Neural progenitor cell (in vitro differentiated cells): Measurements from ENCODE around the gene PP2D1. TPM values are rescaled to one million over a fixed set of nuclear protein-coding genes. Genes with fewer than 3 reads are reported as not detected.

ENCODE experiments used
- DNase-seq: peaks from one replicate; pipeline ENCODE4 v3.0.0-alpha.2; 2016; ENCODE audit warnings: low spot score
- H2AFZ ChIP-seq: fragments of 200-600 bp; sonication (generic); replicated peaks from 2 replicates; pipeline ENCODE4 v1.6.1; 2016; ENCODE audit warnings: antibody characterized with exemption
- H3F3A ChIP-seq: fragments of 200-600 bp; sonication (generic); 2 replicates; pipeline ENCODE4 v1.6.1; 2016; ENCODE audit warnings: antibody characterized with exemption, low read depth
- H3K27ac ChIP-seq: fragments of 200-600 bp; sonication (generic); 2 replicates; pipeline ENCODE4 v1.5.1; 2016; ENCODE audit warnings: mild to moderate bottlenecking
- H3K27me3 ChIP-seq: fragments of 200-600 bp; sonication (generic); 2 replicates; pipeline ENCODE4 v1.6.1; 2016; ENCODE audit warnings: mild to moderate bottlenecking, moderate library complexity
- H3K36me3 ChIP-seq: fragments of 200-600 bp; sonication (generic); 2 replicates; pipeline ENCODE4 v1.5.1; 2016
- H3K4me1 ChIP-seq: fragments of 200-600 bp; sonication (generic); 2 replicates; pipeline ENCODE4 v1.6.1; 2016; ENCODE audit warnings: mixed run types
- H3K4me2 ChIP-seq: fragments of 200-600 bp; sonication (generic); 2 replicates; pipeline ENCODE4 v1.6.1; 2016
- H3K4me3 ChIP-seq: fragments of 200-600 bp; sonication (generic); 2 replicates; pipeline ENCODE4 v1.5.1; 2016
- H3K79me2 ChIP-seq: fragments of 200-600 bp; sonication (generic); 2 replicates; pipeline ENCODE4 v1.6.1; 2016; ENCODE audit warnings: low read depth
- H3K9ac ChIP-seq: fragments of 200-600 bp; sonication (generic); 2 replicates; pipeline ENCODE4 v1.6.1; 2016
- H3K9me3 ChIP-seq: fragments of 200-600 bp; sonication (generic); 2 replicates; pipeline ENCODE4 v1.5.1; 2016; ENCODE audit warnings: low read depth
- H4K20me1 ChIP-seq: fragments of 200-600 bp; sonication (generic); 2 replicates; pipeline ENCODE4 v1.6.1; 2016; ENCODE audit warnings: low read depth
- H3K27ac Mint-ChIP-seq: 3 replicates; pipeline ENCODE4 v1.8.0; 2021; ENCODE audit warnings: mixed read lengths
- H3K27me3 Mint-ChIP-seq: 2 replicates; pipeline ENCODE4 v1.8.0; 2022; ENCODE audit warnings: low read depth, mild to moderate bottlenecking, inconsistent platforms, moderate library complexity, mixed read lengths; ENCODE audit not compliant: insufficient read depth
- H3K36me3 Mint-ChIP-seq: 3 replicates; pipeline ENCODE4 v1.8.0; 2021; ENCODE audit warnings: mixed read lengths
- H3K4me1 Mint-ChIP-seq: 3 replicates; pipeline ENCODE4 v1.8.0; 2021; ENCODE audit warnings: mixed read lengths
- H3K4me3 Mint-ChIP-seq: 3 replicates; pipeline ENCODE4 v1.8.0; 2021; ENCODE audit warnings: mild to moderate bottlenecking, moderate library complexity, mixed read lengths
- H3K9me3 Mint-ChIP-seq: 3 replicates; pipeline ENCODE4 v1.8.0; 2020; ENCODE audit warnings: mixed read lengths
- EZH2 ChIP-seq: fragments of 200-600 bp; sonication (generic); IDR thresholded peaks from 2 replicates; pipeline ENCODE4 v1.6.1; 2017; ENCODE audit warnings: antibody characterized with exemption, mild to moderate bottlenecking, moderate library complexity
- EZH2phosphoT487 ChIP-seq: fragments of 200-600 bp; sonication (generic); IDR thresholded peaks from 2 replicates; pipeline ENCODE4 v1.6.1; 2017; ENCODE audit warnings: antibody characterized with exemption
- total RNA-seq: library from RNA; depleted of rRNA; stranded (reverse); fragments of >200 nt; gene quantifications from 2 replicates; pipeline ENCODE4 v1.2.3, GENCODE V29; 2015; ENCODE audit warnings: low replicate concordance
- TF ChIP-seq, protein P1 (sequence below): fragments of 200-600 bp; sonication (generic); IDR thresholded peaks from 2 replicates; pipeline ENCODE4 v1.5.1; 2017; ENCODE audit warnings: antibody characterized with exemption, mild to moderate bottlenecking

PP2D1 gene
- total RNA-seq, 1 donor from 2014 or later, result not detected

GRCh38 chr3:20015525-20015924, 3.5 kb upstream of the PP2D1 start:
- H3K27me3 Mint-ChIP-seq, result peaks cover 2% of the 10 kb centered on the region

GRCh38 chr3:20013396-20013795, 1.3 kb upstream of the PP2D1 start:
- no peaks in the 10 kb centered on the region for H3K36me3 ChIP-seq
- no peak overlapping the region for H3K9ac ChIP-seq
- H2AFZ ChIP-seq, result no peak overlapping the region
- H3K4me3 ChIP-seq, result no peak overlapping the region
- TF ChIP-seq, protein P1, sequence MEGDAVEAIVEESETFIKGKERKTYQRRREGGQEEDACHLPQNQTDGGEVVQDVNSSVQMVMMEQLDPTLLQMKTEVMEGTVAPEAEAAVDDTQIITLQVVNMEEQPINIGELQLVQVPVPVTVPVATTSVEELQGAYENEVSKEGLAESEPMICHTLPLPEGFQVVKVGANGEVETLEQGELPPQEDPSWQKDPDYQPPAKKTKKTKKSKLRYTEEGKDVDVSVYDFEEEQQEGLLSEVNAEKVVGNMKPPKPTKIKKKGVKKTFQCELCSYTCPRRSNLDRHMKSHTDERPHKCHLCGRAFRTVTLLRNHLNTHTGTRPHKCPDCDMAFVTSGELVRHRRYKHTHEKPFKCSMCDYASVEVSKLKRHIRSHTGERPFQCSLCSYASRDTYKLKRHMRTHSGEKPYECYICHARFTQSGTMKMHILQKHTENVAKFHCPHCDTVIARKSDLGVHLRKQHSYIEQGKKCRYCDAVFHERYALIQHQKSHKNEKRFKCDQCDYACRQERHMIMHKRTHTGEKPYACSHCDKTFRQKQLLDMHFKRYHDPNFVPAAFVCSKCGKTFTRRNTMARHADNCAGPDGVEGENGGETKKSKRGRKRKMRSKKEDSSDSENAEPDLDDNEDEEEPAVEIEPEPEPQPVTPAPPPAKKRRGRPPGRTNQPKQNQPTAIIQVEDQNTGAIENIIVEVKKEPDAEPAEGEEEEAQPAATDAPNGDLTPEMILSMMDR, result no peak
- TF ChIP-seq EZH2phosphoT487 (no peak), EZH2 (no peak)
- no peak overlapping the region for H3K4me3 Mint-ChIP-seq
- H3K4me2 ChIP-seq, result no peak overlapping the region
- H3K79me2 ChIP-seq, result no peaks in the 10 kb centered on the region
- H3K9me3 ChIP-seq, result no peaks in the 10 kb centered on the region
- H3F3A ChIP-seq, result no peaks in the 10 kb centered on the region
- no peaks in the 10 kb centered on the region for H3K27me3 ChIP-seq
- H3K4me1 ChIP-seq, result no peaks in the 10 kb centered on the region
- no peaks in the 10 kb centered on the region for H3K9me3 Mint-ChIP-seq
- no peak for DNase-seq
- H3K27ac ChIP-seq, result no peak overlapping the region
- H4K20me1 ChIP-seq, result no peaks in the 10 kb centered on the region
- H3K27ac Mint-ChIP-seq, result no peak overlapping the region
- no peaks in the 10 kb centered on the region for H3K27me3 Mint-ChIP-seq
- no peaks in the 10 kb centered on the region for H3K4me1 Mint-ChIP-seq
- no peaks in the 10 kb centered on the region for H3K36me3 Mint-ChIP-seq

More at GRCh38 chr3:20015525-20015924, 3.5 kb upstream of the PP2D1 start:
- Histone ChIP-seq H2AFZ (no peak overlapping the region), H4K20me1 (no peaks in the 10 kb centered on the region), H3K79me2 (no peaks in the 10 kb centered on the region), H3K4me1 (no peaks in the 10 kb centered on the region), H3K4me3 (no peak overlapping the region), H3K27me3 (no peaks in the 10 kb centered on the region), H3K36me3 (no peaks in the 10 kb centered on the region), H3K9ac (no peak overlapping the region), H3F3A (no peaks in the 10 kb centered on the region), H3K27ac (no peak overlapping the region), H3K9me3 (no peaks in the 10 kb centered on the region), H3K4me2 (no peak overlapping the region)
- Mint-ChIP-seq H3K36me3 (no peaks in the 10 kb centered on the region), H3K4me3 (no peak overlapping the region), H3K9me3 (no peaks in the 10 kb centered on the region), H3K4me1 (no peaks in the 10 kb centered on the region), H3K27ac (no peak overlapping the region)
- no peak for DNase-seq
- TF ChIP-seq, protein P1, result no peak
- TF ChIP-seq EZH2 (no peak), EZH2phosphoT487 (no peak)

- Histone ChIP-seq H3K9ac (no peak overlapping the region), H3K27me3 (no peaks in the 10 kb centered on the region), H3K27ac (no peak overlapping the region), H4K20me1 (no peaks in the 10 kb centered on the region), H3K36me3 (no peaks in the 10 kb centered on the region), H3F3A (no peaks in the 10 kb centered on the region), H2AFZ (no peak overlapping the region), H3K4me3 (no peak overlapping the region), H3K4me1 (no peaks in the 10 kb centered on the region), H3K79me2 (no peaks in the 10 kb centered on the region), H3K9me3 (no peaks in the 10 kb centered on the region), H3K4me2 (no peak overlapping the region)
- Mint-ChIP-seq H3K4me1 (no peaks in the 10 kb centered on the region), H3K36me3 (no peaks in the 10 kb centered on the region), H3K4me3 (no peak overlapping the region), H3K9me3 (no peaks in the 10 kb centered on the region), H3K27ac (no peak overlapping the region), H3K27me3 (no peaks in the 10 kb centered on the region)
- DNase-seq, result no peak
- TF ChIP-seq, protein P1, result no peak
- TF ChIP-seq EZH2 (no peak), EZH2phosphoT487 (no peak)
These were observed 3.4 kb downstream of the PP2D1 start for GRCh38 chr3:20008646-20009045.
